NT2/D1 (cell line): ENCODE measurements around the gene SPIB.
"Not testable (repeated sequence)": the region's sequence is repeated elsewhere in the genome, so short reads cannot be mapped to it uniquely, and the experiment has no call there.

ENCODE experiments used
- DNase-seq: peaks from one replicate; pipeline ENCODE4 v3.0.0-alpha.2; 2011; ENCODE audit warnings: low read depth, low spot score
- H3K27me3 ChIP-seq: 2 replicates; pipeline ENCODE4 v1.6.0; 2011; ENCODE audit warnings: mild to moderate bottlenecking; ENCODE audit not compliant: insufficient read length, insufficient read depth
- H3K36me3 ChIP-seq: 2 replicates; pipeline ENCODE4 v1.6.1; 2011; ENCODE audit warnings: mild to moderate bottlenecking, low read length, mixed read lengths; ENCODE audit not compliant: insufficient read depth, insufficient read length
- H3K4me1 ChIP-seq: 2 replicates; pipeline ENCODE4 v1.5.1; 2011; ENCODE audit not compliant: insufficient read depth, insufficient read length
- H3K4me3 ChIP-seq: 2 replicates; pipeline ENCODE4 v1.5.1; 2011; ENCODE audit warnings: low read depth; ENCODE audit not compliant: insufficient read length
- H3K9ac ChIP-seq: 2 replicates; pipeline ENCODE4 v1.6.0; 2011; ENCODE audit warnings: low read depth; ENCODE audit not compliant: insufficient read length
- H3K9me3 ChIP-seq: 2 replicates; pipeline ENCODE4 v1.5.1; 2011; ENCODE audit warnings: mild to moderate bottlenecking, low read length; ENCODE audit not compliant: insufficient read depth
- SUZ12 ChIP-seq: IDR thresholded peaks from 2 replicates; pipeline ENCODE4 v1.6.1; 2011; ENCODE audit not compliant: insufficient read length, insufficient read depth; ENCODE audit errors: extremely low read depth
- YY1 ChIP-seq: IDR thresholded peaks from 2 replicates; pipeline ENCODE4 v1.6.1; 2011; ENCODE audit not compliant: insufficient read length, insufficient read depth
- ZNF274 ChIP-seq: IDR thresholded peaks from 2 replicates; pipeline ENCODE4 v1.6.1; 2011; ENCODE audit warnings: mild to moderate bottlenecking, low read depth, low read length

Gene SPIB

GRCh38 chr19:50468818-50469217 is 50.1 kb downstream of the SPIB start:
- DNase-seq = no peak
- H3K27me3 ChIP-seq = no peaks in the 10 kb centered on the region
- H3K9ac ChIP-seq = no peak overlapping the region
- H3K9me3 ChIP-seq = no peaks in the 10 kb centered on the region
- no peaks in the 10 kb centered on the region for H3K4me1 ChIP-seq
- TF ChIP-seq SUZ12 = no peak
- TF ChIP-seq YY1 = no peak
- no peak for TF ChIP-seq ZNF274
- H3K4me3 ChIP-seq = no peak overlapping the region
- H3K36me3 ChIP-seq = no peaks in the 10 kb centered on the region

GRCh38 chr19:50473336-50473735 is 54.6 kb downstream of the SPIB start:
- H3K4me1 ChIP-seq, H3K36me3 ChIP-seq, H3K4me3 ChIP-seq, H3K9me3 ChIP-seq, H3K27me3 ChIP-seq, H3K9ac ChIP-seq, DNase-seq: not testable (repeated sequence)

GRCh38 chr19:50475101-50475568 is 56.4 kb downstream of the SPIB start:
- H3K9me3 ChIP-seq = peaks cover 14% of the 10 kb centered on the region; the same call in 1 of the 2 replicates
- no peaks in the 10 kb centered on the region for H3K36me3 ChIP-seq
- H3K4me3 ChIP-seq = no peak overlapping the region
- H3K4me1 ChIP-seq = no peaks in the 10 kb centered on the region
- TF ChIP-seq YY1 = no peak
- no peak for TF ChIP-seq ZNF274
- no peaks in the 10 kb centered on the region for H3K27me3 ChIP-seq
- H3K9ac ChIP-seq = no peak overlapping the region
- no peak for DNase-seq

GRCh38 chr19:50475736-50476223 is 57.0 kb downstream of the SPIB start:
- H3K9ac ChIP-seq = no peak overlapping the region
- H3K36me3 ChIP-seq = no peaks in the 10 kb centered on the region
- H3K4me1 ChIP-seq = no peaks in the 10 kb centered on the region
- no peak for DNase-seq
- no peaks in the 10 kb centered on the region for H3K27me3 ChIP-seq
- no peak overlapping the region for H3K4me3 ChIP-seq
- H3K9me3 ChIP-seq = peaks cover 14% of the 10 kb centered on the region; the same call in 1 of the 2 replicates
- TF ChIP-seq ZNF274 (no peak), SUZ12 (no peak), YY1 (no peak)

- H3K36me3 ChIP-seq = no peaks in the 10 kb centered on the region
- H3K9me3 ChIP-seq = peaks cover 14% of the 10 kb centered on the region; the same call in 1 of the 2 replicates
- no peaks in the 10 kb centered on the region for H3K27me3 ChIP-seq
- H3K4me3 ChIP-seq = no peak within 1 kb of the TSS
- TF ChIP-seq SUZ12 = no peak
- TF ChIP-seq YY1 = no peak
- no peak for TF ChIP-seq ZNF274
- H3K9ac ChIP-seq = no peak within 1 kb of the TSS
- DNase-seq = peak; percentile 74
- H3K4me1 ChIP-seq = peaks cover 3% of the 10 kb centered on the region
Observed at GRCh38 chr19:50476224-50476906, 57.6 kb downstream of the SPIB start, which contains the start of the genes EMC10 and GARIN5A. Gene EMC10 (plus strand): TSS chr19:50476507. CDS start chr19:50476545, 38 bp downstream. Gene GARIN5A (minus strand): TSS chr19:50476848. CDS start chr19:50476388, 460 bp downstream.

GRCh38 chr19:50476907-50477238 is 58.1 kb downstream of the SPIB start:
- Histone ChIP-seq H3K36me3 (no peaks in the 10 kb centered on the region), H3K9me3 (peaks cover 14% of the 10 kb centered on the region; the same call in 1 of the 2 replicates), H3K27me3 (no peaks in the 10 kb centered on the region), H3K9ac (no peak overlapping the region), H3K4me1 (peaks cover 7% of the 10 kb centered on the region), H3K4me3 (no peak overlapping the region)
- TF ChIP-seq SUZ12 (no peak), YY1 (no peak), ZNF274 (no peak)
- DNase-seq = no peak

- no peaks in the 10 kb centered on the region for H3K36me3 ChIP-seq
- H3K9ac ChIP-seq = no peak overlapping the region
- no peak overlapping the region for H3K4me3 ChIP-seq
- H3K4me1 ChIP-seq = peaks cover 7% of the 10 kb centered on the region
- peaks cover 14% of the 10 kb centered on the region; the same call in 1 of the 2 replicates for H3K9me3 ChIP-seq
- TF ChIP-seq SUZ12 (no peak), YY1 (no peak), ZNF274 (no peak)
- no peak for DNase-seq
- no peaks in the 10 kb centered on the region for H3K27me3 ChIP-seq
Observed at GRCh38 chr19:50477751-50478515, 59.2 kb downstream of the SPIB start.
